NB4 (cell line): Measurements from ENCODE around the gene CDK4.

Experiments used
- MYC ChIP-seq: IDR thresholded peaks from 2 replicates; pipeline ENCODE4 v1.6.1; 2011; ENCODE audit warnings: low read depth, low read length
- POLR2A ChIP-seq: IDR thresholded peaks from 2 replicates; pipeline ENCODE4 v1.6.1; 2011; ENCODE audit warnings: mild to moderate bottlenecking; ENCODE audit not compliant: insufficient read length; ENCODE audit errors: extremely low read depth
- TF ChIP-seq, protein P1 (sequence below): IDR thresholded peaks from one replicate; pipeline ENCODE4 v1.5.1; 2012; ENCODE audit warnings: low read depth, low read length
- TF ChIP-seq, protein P2 (sequence below): IDR thresholded peaks from 2 replicates; pipeline ENCODE4 v1.6.1; 2011; ENCODE audit warnings: low read depth, low read length

DNA sequence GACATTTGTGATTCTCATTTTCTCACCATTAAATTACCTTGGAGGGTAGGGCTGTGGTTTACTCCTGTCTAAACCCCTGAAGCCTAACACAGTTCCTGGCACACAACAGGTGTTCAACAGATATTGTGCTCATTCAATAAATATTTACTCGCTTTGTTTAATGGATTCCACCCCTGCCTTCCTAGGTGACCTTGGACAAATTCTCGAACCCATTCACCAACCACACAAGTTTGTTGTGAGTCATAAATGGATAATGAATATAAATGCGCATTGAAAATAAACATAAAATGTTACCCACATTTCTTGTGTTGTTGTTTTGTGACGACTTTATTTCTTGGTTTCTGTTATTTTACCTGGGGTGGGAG lies 30.1 kb upstream of the CDK4 start:
- no peak for TF ChIP-seq POLR2A
- TF ChIP-seq, protein P1, sequence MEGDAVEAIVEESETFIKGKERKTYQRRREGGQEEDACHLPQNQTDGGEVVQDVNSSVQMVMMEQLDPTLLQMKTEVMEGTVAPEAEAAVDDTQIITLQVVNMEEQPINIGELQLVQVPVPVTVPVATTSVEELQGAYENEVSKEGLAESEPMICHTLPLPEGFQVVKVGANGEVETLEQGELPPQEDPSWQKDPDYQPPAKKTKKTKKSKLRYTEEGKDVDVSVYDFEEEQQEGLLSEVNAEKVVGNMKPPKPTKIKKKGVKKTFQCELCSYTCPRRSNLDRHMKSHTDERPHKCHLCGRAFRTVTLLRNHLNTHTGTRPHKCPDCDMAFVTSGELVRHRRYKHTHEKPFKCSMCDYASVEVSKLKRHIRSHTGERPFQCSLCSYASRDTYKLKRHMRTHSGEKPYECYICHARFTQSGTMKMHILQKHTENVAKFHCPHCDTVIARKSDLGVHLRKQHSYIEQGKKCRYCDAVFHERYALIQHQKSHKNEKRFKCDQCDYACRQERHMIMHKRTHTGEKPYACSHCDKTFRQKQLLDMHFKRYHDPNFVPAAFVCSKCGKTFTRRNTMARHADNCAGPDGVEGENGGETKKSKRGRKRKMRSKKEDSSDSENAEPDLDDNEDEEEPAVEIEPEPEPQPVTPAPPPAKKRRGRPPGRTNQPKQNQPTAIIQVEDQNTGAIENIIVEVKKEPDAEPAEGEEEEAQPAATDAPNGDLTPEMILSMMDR, result no peak
- TF ChIP-seq, protein P2, sequence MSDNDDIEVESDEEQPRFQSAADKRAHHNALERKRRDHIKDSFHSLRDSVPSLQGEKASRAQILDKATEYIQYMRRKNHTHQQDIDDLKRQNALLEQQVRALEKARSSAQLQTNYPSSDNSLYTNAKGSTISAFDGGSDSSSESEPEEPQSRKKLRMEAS, result no peak
- TF ChIP-seq MYC, result no peak
